T-helper 2 cell treated with Interferon-gamma antibody and Interleukin-4, amounts not matched to agents 5 μg/mL and 100 μg/mL, for 36 hours (primary cell): ENCODE results near the gene FGGY.
"Not testable (repeated sequence)": the region's sequence is repeated elsewhere in the genome, so short reads cannot be mapped to it uniquely, and the experiment has no call there.

Source experiments
- DNase-seq: peaks from one replicate; pipeline ENCODE4 v3.0.0; 2021; ENCODE audit warnings: low spot score
- H3K27ac Mint-ChIP-seq: one replicate; pipeline ENCODE4 v1.8.0; 2021; ENCODE audit warnings: mild to moderate bottlenecking, mixed read lengths
- H3K27me3 Mint-ChIP-seq: one replicate; pipeline ENCODE4 v1.8.0; 2021; ENCODE audit warnings: low read depth, mixed read lengths
- H3K36me3 Mint-ChIP-seq: one replicate; pipeline ENCODE4 v1.8.0; 2021; ENCODE audit warnings: low read depth, mixed read lengths
- H3K4me1 Mint-ChIP-seq: one replicate; pipeline ENCODE4 v1.8.0; 2021; ENCODE audit warnings: low read depth, mixed read lengths
- H3K4me3 Mint-ChIP-seq: one replicate; pipeline ENCODE4 v1.8.0; 2022; ENCODE audit warnings: mild to moderate bottlenecking, moderate library complexity, mixed read lengths
- H3K9me3 Mint-ChIP-seq: one replicate; pipeline ENCODE4 v1.8.0; 2021; ENCODE audit warnings: mixed read lengths

Gene FGGY

GRCh38 chr1:59528471-59528870 is 231.6 kb downstream of the FGGY start:
- Mint-ChIP-seq H3K9me3 (peaks cover 3% of the 10 kb centered on the region), H3K27ac (no peak overlapping the region), H3K4me3 (no peak overlapping the region), H3K36me3 (no peaks in the 10 kb centered on the region), H3K27me3 (no peaks in the 10 kb centered on the region), H3K4me1 (no peaks in the 10 kb centered on the region)
- no peak for DNase-seq

GRCh38 chr1:59528900-59529299 is 232.0 kb downstream of the FGGY start:
- no peak overlapping the region for H3K4me3 Mint-ChIP-seq
- no peaks in the 10 kb centered on the region for H3K36me3 Mint-ChIP-seq
- no peaks in the 10 kb centered on the region for H3K4me1 Mint-ChIP-seq
- no peak for DNase-seq
- H3K27ac Mint-ChIP-seq: no peak overlapping the region
- H3K27me3 Mint-ChIP-seq: no peaks in the 10 kb centered on the region
- peaks cover 4% of the 10 kb centered on the region for H3K9me3 Mint-ChIP-seq

DNA sequence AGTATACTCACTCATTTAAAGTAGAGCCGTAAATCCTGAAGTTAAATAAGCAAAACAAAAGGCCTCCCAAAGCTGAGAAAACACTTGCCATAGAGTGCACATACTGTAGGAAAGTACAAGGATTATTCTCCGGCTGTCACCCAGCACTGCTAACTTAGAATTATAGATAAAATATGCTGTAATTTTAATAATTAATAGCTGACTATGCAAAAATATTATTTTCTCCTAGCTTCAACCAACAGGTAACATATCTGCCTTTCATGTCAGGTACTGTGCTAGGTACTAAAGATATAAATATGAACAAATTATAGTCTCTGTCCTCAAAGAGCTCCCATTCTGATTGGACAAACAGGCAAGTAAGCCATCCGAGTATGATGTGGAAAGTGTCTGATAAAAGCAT is 233.2 kb downstream of the FGGY start:
- H3K9me3 Mint-ChIP-seq: peaks cover 6% of the 10 kb centered on the region
- no peak overlapping the region for H3K27ac Mint-ChIP-seq
- H3K27me3 Mint-ChIP-seq: no peaks in the 10 kb centered on the region
- H3K36me3 Mint-ChIP-seq: no peaks in the 10 kb centered on the region
- no peaks in the 10 kb centered on the region for H3K4me1 Mint-ChIP-seq
- H3K4me3 Mint-ChIP-seq: no peak overlapping the region
- no peak for DNase-seq

GRCh38 chr1:59532102-59532501 is 235.2 kb downstream of the FGGY start:
- Mint-ChIP-seq H3K27me3 (no peaks in the 10 kb centered on the region), H3K36me3 (no peaks in the 10 kb centered on the region), H3K4me1 (no peaks in the 10 kb centered on the region), H3K4me3 (no peak overlapping the region), H3K9me3 (peaks cover 6% of the 10 kb centered on the region), H3K27ac (no peak overlapping the region)
- no peak for DNase-seq

DNA sequence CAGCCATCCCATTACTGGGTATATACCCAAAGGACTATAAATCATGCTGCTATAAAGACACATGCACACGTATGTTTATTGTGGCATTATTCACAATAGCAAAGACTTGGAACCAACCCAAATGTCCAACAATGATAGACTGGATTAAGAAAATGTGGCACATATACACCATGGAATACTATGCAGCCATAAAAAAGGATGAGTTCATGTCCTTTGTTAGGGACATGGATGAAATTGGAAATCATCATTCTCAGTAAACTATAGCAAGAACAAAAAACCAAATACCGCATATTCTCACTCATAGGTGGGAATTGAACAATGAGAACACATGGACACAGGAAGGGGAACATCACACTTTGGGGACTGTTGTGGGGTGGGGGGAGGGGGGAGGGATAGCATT is 241.6 kb downstream of the FGGY start:
- not testable (repeated sequence) for H3K27ac Mint-ChIP-seq, H3K36me3 Mint-ChIP-seq, H3K9me3 Mint-ChIP-seq, DNase-seq, H3K4me1 Mint-ChIP-seq, H3K4me3 Mint-ChIP-seq, H3K27me3 Mint-ChIP-seq

DNA sequence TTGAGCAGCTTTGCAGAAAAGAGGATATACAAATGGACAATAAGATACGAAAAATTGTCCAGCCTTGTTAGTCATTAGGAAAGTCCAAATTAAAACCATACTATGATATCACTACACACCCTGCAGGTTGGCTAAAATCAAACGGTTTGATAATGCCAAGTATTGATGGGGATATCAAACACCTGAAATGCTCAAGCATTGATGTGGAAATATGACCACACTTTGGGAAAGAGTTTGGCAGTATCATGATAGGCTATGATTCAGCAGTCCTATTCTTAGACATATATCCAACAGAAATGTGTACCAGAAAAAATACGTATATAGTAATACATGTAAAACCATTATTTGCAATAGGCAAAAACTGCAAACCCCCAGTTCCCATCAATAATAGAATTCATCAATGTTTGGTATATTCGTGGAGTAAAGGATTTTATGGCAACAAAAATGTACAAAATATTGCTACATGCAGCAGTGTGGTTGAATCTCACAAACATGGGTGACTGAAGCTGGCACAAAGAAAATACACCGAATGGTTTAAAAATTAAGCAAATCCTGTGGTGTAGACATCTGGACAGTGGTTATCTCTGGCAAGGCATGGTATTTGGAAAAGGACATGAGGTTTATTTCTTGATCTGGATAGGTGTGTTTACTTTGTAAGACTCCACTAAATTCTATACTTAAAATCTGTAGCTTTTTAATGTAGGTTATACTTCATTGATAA is 243.2 kb downstream of the FGGY start:
- H3K9me3 Mint-ChIP-seq: no peaks in the 10 kb centered on the region
- no peak for DNase-seq
- H3K27ac Mint-ChIP-seq: no peak overlapping the region
- peaks cover 7% of the 10 kb centered on the region for H3K4me1 Mint-ChIP-seq
- no peak overlapping the region for H3K4me3 Mint-ChIP-seq
- H3K36me3 Mint-ChIP-seq: no peaks in the 10 kb centered on the region
- H3K27me3 Mint-ChIP-seq: no peaks in the 10 kb centered on the region

DNA sequence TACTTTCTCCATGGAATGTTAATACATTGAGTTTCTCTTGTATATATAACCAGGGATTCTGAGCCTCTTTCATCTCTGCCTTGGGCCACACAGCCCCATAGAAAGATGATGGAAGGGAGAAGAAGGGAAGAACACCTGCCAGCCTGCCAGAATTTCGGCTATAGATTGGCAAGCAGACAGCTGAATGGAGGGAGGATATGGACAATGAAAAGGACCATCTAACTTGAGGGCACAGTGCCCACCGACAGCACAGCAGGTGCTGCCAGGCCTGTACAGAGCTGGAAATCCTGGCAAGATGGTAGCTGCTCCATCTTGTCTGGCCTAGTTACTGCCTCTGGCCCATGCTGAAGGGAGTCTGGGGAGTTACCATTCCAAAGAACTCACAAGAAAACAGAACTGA is 244.3 kb downstream of the FGGY start:
- H3K27me3 Mint-ChIP-seq: no peaks in the 10 kb centered on the region
- DNase-seq: no peak
- H3K27ac Mint-ChIP-seq: no peak overlapping the region
- H3K9me3 Mint-ChIP-seq: no peaks in the 10 kb centered on the region
- H3K36me3 Mint-ChIP-seq: no peaks in the 10 kb centered on the region
- peaks cover 7% of the 10 kb centered on the region for H3K4me1 Mint-ChIP-seq
- no peak overlapping the region for H3K4me3 Mint-ChIP-seq

GRCh38 chr1:59541891-59542290 is 245.0 kb downstream of the FGGY start:
- Mint-ChIP-seq H3K9me3 (no peaks in the 10 kb centered on the region), H3K4me3 (no peak overlapping the region)

GRCh38 chr1:59543211-59543668 is 246.3 kb downstream of the FGGY start:
- Mint-ChIP-seq H3K27ac (no peak overlapping the region), H3K4me1 (peaks cover 7% of the 10 kb centered on the region), H3K4me3 (no peak overlapping the region), H3K36me3 (no peaks in the 10 kb centered on the region), H3K27me3 (no peaks in the 10 kb centered on the region), H3K9me3 (no peaks in the 10 kb centered on the region)
- DNase-seq: no peak

More at GRCh38 chr1:59541891-59542290, 245.0 kb downstream of the FGGY start:
- Mint-ChIP-seq H3K4me1 (peaks cover 7% of the 10 kb centered on the region), H3K27me3 (no peaks in the 10 kb centered on the region), H3K36me3 (no peaks in the 10 kb centered on the region), H3K27ac (no peak overlapping the region)
- no peak for DNase-seq

DNA sequence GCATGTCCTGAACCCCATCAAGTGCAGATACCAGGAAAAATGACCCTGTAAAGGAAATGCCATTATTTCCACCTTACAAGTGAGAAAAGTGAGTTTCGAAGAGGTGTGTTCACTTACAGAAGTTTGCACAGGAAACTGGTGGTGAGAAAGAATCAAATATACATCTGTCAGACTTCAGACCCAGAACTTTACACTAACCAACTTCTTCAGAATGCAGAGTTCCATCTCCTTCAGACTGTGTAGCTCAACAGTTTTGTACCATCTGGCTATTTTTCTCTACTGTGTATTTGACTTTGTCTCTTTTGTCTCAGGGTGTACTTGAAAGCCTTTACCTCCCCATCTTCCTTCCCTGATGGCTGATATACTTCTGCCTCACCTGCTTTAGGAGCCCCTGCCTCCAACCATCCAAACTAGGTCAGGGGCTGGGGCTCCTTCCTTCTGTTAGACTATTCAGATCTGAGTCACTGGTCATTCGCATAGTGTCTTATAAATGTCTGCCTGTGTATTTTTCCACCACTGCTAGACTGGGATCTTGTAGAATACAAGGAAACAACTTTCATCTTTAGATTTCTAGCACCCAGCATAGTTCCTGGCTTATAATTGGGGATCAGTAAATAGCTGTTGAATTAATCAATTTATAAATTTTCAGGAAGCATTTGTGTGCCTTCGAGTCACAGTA is 247.9 kb downstream of the FGGY start:
- Mint-ChIP-seq H3K9me3 (no peaks in the 10 kb centered on the region), H3K4me3 (no peak overlapping the region), H3K36me3 (no peaks in the 10 kb centered on the region), H3K4me1 (peaks cover 7% of the 10 kb centered on the region), H3K27me3 (no peaks in the 10 kb centered on the region), H3K27ac (no peak overlapping the region)
- no peak for DNase-seq

DNA sequence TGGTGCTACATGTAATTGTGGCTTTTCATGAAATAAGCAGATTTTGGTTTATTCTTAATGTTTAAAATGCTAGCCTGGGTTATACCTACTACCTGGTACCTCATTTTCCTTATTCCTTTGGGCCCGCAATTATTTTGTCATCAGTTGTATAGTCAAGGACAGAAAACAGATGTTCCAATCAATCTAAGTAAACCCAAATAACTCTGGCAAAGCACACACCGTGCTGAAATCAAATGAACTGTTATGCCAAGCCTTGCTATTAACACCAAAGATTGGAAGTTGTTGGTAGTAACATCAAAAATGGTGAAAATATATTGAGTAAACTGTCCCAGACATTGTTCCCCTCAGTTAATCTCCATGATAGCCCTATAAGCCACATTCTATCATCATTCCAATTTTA is 248.9 kb downstream of the FGGY start:
- H3K4me3 Mint-ChIP-seq: no peak overlapping the region
- no peaks in the 10 kb centered on the region for H3K9me3 Mint-ChIP-seq
- H3K27me3 Mint-ChIP-seq: no peaks in the 10 kb centered on the region
- H3K36me3 Mint-ChIP-seq: no peaks in the 10 kb centered on the region
- no peak for DNase-seq
- no peak overlapping the region for H3K27ac Mint-ChIP-seq
- peaks cover 7% of the 10 kb centered on the region for H3K4me1 Mint-ChIP-seq

- no peak overlapping the region for H3K27ac Mint-ChIP-seq
- no peak for DNase-seq
- H3K36me3 Mint-ChIP-seq: no peaks in the 10 kb centered on the region
- no peaks in the 10 kb centered on the region for H3K9me3 Mint-ChIP-seq
- H3K4me3 Mint-ChIP-seq: no peak overlapping the region
- H3K27me3 Mint-ChIP-seq: no peaks in the 10 kb centered on the region
- peaks cover 7% of the 10 kb centered on the region for H3K4me1 Mint-ChIP-seq
Measured at GRCh38 chr1:59549066-59549837, 252.4 kb downstream of the FGGY start.

DNA sequence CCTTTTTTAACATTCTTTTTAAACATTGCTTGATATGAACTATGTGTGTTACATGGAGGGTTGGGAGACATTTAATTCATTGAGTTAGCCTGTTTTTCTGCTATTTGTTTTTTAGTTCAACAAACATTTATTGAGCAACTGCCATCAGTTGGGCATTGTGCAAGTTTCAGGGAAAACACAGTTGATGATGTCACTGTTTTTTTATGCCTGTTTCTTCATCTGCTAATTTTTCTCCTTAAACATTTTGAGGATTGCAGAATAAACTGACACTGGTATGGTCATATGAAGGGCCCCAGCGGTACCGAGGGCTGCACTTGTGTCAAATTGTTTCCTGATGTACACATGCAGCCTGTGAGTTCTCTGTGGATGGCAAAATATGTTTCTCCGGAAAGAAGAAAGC is 253.0 kb downstream of the FGGY start:
- no peak for DNase-seq
- peaks cover 1% of the 10 kb centered on the region for H3K4me1 Mint-ChIP-seq
- H3K36me3 Mint-ChIP-seq: no peaks in the 10 kb centered on the region
- no peaks in the 10 kb centered on the region for H3K27me3 Mint-ChIP-seq
- H3K4me3 Mint-ChIP-seq: no peak overlapping the region
- no peaks in the 10 kb centered on the region for H3K9me3 Mint-ChIP-seq
- no peak overlapping the region for H3K27ac Mint-ChIP-seq

- no peak overlapping the region for H3K4me3 Mint-ChIP-seq
- no peaks in the 10 kb centered on the region for H3K27me3 Mint-ChIP-seq
- no peak overlapping the region for H3K27ac Mint-ChIP-seq
- no peaks in the 10 kb centered on the region for H3K4me1 Mint-ChIP-seq
- DNase-seq: no peak
- H3K9me3 Mint-ChIP-seq: peaks cover 2% of the 10 kb centered on the region
- H3K36me3 Mint-ChIP-seq: no peaks in the 10 kb centered on the region
Measured at GRCh38 chr1:59552007-59552406, 255.1 kb downstream of the FGGY start.
